Tibial nerve (tissue), 4 donors: Measurements from ENCODE around the gene NCS1.

Source experiments
- EP300 ChIP-seq, 2 donors: sonication (generic); formaldehyde crosslinking; IDR thresholded peaks; one replicate each; pipeline ENCODE4 v1.6.1; 2017; ENCODE audit warnings: antibody characterized with exemption in 2 of 2, mild to moderate bottlenecking in 1 of 2
- POLR2A ChIP-seq, 2 donors: fragments of 450-650 bp; IDR thresholded peaks; one replicate each; pipeline ENCODE4 v1.6.1; 2017; ENCODE audit warnings: antibody characterized with exemption in 2 of 2, mild to moderate bottlenecking in 2 of 2, moderate library complexity in 2 of 2
- TF ChIP-seq, protein P1 (sequence below), 5 experiments: fragments of 200-600 bp in 3 of 5; fragments of 450-650 bp in 2 of 5; sonication (generic) in 3 of 5; IDR thresholded peaks; one replicate each; pipeline ENCODE4 v1.5.1; 2016 to 2019; ENCODE audit warnings: antibody characterized with exemption in 5 of 5, mild to moderate bottlenecking in 3 of 5, moderate library complexity in 2 of 5

DNA sequence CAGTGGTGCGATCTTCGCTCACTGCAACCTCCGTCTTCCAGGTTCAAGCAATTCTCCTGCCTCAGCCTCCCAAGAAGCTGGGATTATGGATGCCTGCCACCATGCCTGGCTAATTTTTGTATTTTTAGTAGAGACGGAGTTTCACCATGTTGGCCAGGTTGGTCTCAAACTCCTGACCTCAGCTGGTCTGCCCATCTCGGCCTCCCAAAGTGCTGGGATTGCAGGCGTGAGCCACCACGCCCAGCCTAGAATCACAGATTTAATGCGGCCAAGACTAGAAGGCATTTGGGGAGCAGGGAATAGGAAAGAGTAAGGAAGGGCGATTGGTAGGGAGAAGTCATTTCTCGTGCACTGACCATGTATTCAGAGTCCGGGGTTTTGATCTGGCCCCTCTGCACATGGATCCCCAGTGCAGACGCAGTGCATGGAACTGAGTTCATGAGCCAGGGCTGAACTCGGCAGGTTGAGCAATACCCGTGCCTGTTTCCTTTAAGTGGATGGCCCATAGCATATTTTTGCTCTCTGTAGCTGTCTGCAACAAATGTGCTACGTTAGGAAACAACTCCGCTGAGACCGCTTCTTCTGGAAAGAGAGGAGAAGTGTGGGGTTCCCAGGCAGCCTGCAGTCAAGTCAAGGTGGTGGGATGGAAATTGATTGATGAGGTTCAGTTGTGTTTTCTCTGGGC is 90.0 kb downstream of the NCS1 start:
- TF ChIP-seq POLR2A (IDR thresholded peaks at IDR 0.05), result no peak
- TF ChIP-seq, protein P1, sequence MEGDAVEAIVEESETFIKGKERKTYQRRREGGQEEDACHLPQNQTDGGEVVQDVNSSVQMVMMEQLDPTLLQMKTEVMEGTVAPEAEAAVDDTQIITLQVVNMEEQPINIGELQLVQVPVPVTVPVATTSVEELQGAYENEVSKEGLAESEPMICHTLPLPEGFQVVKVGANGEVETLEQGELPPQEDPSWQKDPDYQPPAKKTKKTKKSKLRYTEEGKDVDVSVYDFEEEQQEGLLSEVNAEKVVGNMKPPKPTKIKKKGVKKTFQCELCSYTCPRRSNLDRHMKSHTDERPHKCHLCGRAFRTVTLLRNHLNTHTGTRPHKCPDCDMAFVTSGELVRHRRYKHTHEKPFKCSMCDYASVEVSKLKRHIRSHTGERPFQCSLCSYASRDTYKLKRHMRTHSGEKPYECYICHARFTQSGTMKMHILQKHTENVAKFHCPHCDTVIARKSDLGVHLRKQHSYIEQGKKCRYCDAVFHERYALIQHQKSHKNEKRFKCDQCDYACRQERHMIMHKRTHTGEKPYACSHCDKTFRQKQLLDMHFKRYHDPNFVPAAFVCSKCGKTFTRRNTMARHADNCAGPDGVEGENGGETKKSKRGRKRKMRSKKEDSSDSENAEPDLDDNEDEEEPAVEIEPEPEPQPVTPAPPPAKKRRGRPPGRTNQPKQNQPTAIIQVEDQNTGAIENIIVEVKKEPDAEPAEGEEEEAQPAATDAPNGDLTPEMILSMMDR (IDR thresholded peaks at IDR 0.05), result no peak
- TF ChIP-seq EP300 (IDR thresholded peaks at IDR 0.05), result no peak
